GM12878 (cell line): ENCODE data around the gene FAM210A. TPM values are rescaled to one million over a fixed set of nuclear protein-coding genes. Genes with fewer than 3 reads are reported as not detected.

Experiments used
- ATAC-seq: fragments of 200-7000 bp; cut with Tn5 transposase; 3 replicates; pipeline ENCODE4 v1.9.1; 2020; ENCODE audit warnings: mild to moderate bottlenecking, moderate library complexity
- BruUV-seq: library from RNA; stranded (reverse); fragments of 400-500 nt; replicated peaks from 2 replicates; lab custom pipeline; 2021; lab: Mats Ljungman, UMichigan
- CTCF ChIA-PET: fragments of 300-600 bp; sonication (Branson Sonifier 250); formaldehyde crosslinking; extraction: SDS; loops from one replicate; lab custom pipeline; 2021; ENCODE audit warnings: inconsistent platforms; lab: Yijun Ruan, JAX
- POLR2A ChIA-PET: fragments of 350-600 bp; formaldehyde crosslinking; extraction: SDS; loops from one replicate; lab custom pipeline; 2021; ENCODE audit warnings: inconsistent platforms; lab: Charles Lee
- RAD21 ChIA-PET: fragments of 300-600 bp; sonication (Branson Sonifier 250); formaldehyde crosslinking; loops from one replicate; lab custom pipeline; 2023; ENCODE audit warnings: antibody characterized with exemption; ENCODE audit not compliant: unreplicated experiment; lab: Charles Lee
- SMC1A ChIA-PET: fragments of 300-600 bp; sonication (Branson Sonifier 250); formaldehyde crosslinking; loops from one replicate; lab custom pipeline; 2023; ENCODE audit not compliant: unreplicated experiment, uncharacterized antibody; lab: Charles Lee
- DNase-seq: peaks from one replicate; pipeline ENCODE4 v3.0.0-alpha.2; 2011; ENCODE audit warnings: low read depth, low spot score
- FAIRE-seq: peaks from 3 replicates; lab custom pipeline; 2011; peaks lifted over from hg19 to GRCh38; lab: Jason Lieb, UNC
- H2AFZ ChIP-seq: 2 replicates; pipeline ENCODE4 v1.6.0; 2011; ENCODE audit warnings: low read depth, low read length, control low read depth; ENCODE audit not compliant: control insufficient read depth
- H3K27ac ChIP-seq: 2 replicates; pipeline ENCODE4 v1.5.1; 2011; ENCODE audit warnings: control low read depth; ENCODE audit not compliant: control insufficient read depth, insufficient read depth
- H3K27me3 ChIP-seq, 2 experiments: replicated peaks in 1 of 2; 2 replicates each; pipeline versions ENCODE4 v1.6.0 to v1.6.1; 2011; ENCODE audit warnings: low read length in 1 of 2; ENCODE audit not compliant: control insufficient read depth in 2 of 2, insufficient read depth in 2 of 2
- H3K36me3 ChIP-seq, 2 experiments: 2 replicates each; pipeline ENCODE4 v1.5.1; 2011; ENCODE audit warnings: low read length in 1 of 2; ENCODE audit not compliant: control insufficient read depth in 2 of 2, insufficient read depth in 2 of 2
- H3K4me1 ChIP-seq: 2 replicates; pipeline ENCODE4 v1.6.1; 2011; ENCODE audit warnings: mild to moderate bottlenecking, low read length, moderate library complexity, mixed read lengths; ENCODE audit not compliant: control insufficient read depth, insufficient read depth
- H3K4me2 ChIP-seq: 2 replicates; pipeline ENCODE4 v1.6.0; 2011; ENCODE audit warnings: control low read depth; ENCODE audit not compliant: control insufficient read depth, insufficient read depth
- H3K4me3 ChIP-seq: fragments of 200-600 bp; sonication (generic); 2 replicates; pipeline ENCODE4 v1.5.1; 2016
- H3K79me2 ChIP-seq: 2 replicates; pipeline ENCODE4 v1.6.0; 2011; ENCODE audit warnings: low read length; ENCODE audit not compliant: control insufficient read depth, insufficient read depth
- H3K9ac ChIP-seq: 2 replicates; pipeline ENCODE4 v1.8.0; 2011; ENCODE audit warnings: low read length, control low read depth, mixed read lengths; ENCODE audit not compliant: control insufficient read depth, insufficient read depth
- H3K9me3 ChIP-seq: replicated peaks from 3 replicates; pipeline ENCODE4 v1.5.1; 2011; ENCODE audit warnings: mild to moderate bottlenecking, low read length; ENCODE audit not compliant: control insufficient read depth, insufficient read depth
- H4K20me1 ChIP-seq: 2 replicates; pipeline ENCODE4 v1.6.0; 2011; ENCODE audit not compliant: control insufficient read depth, insufficient read depth
- WRNIP1 ChIP-seq: IDR thresholded peaks from 2 replicates; pipeline ENCODE4 v1.6.1; 2011; ENCODE audit warnings: low read depth, low read length, improper control_type of control experiment, borderline replicate concordance
- WGBS: methylation state at CpG from one replicate; pipeline ENCODE4 v1.1.6; 2016; ENCODE audit warnings: low lambda C conversion rate; ENCODE audit not compliant: insufficient replicate concordance, insufficient coverage; ENCODE audit errors: missing lambda C conversion rate; 5-methylcytosine and 5-hydroxymethylcytosine counted together
- in situ Hi-C: fragments of 300-500 bp; cut with MboI; formaldehyde crosslinking; loops from 9 replicates; pipeline ENCODE4 v1.14.3; 2018; ENCODE audit warnings: mixed read lengths
- intact Hi-C: fragments of 100-400 bp; cut with micrococcal nuclease; formaldehyde crosslinking; loops from one replicate; pipeline ENCODE4 v1.14.2; 2022; ENCODE audit not compliant: unreplicated experiment
- polyA plus RNA-seq, 11 experiments: library from polyadenylated mRNA; depleted of rRNA in 4 of 11; unstranded in 6 of 11; stranded (reverse) in 5 of 11; fragments of >200 nt; fragmentation: Nextera tagmentation in 4 of 11; fragmentation: Illumina TruSeq in 1 of 11; extraction: Ambion mirVana in 4 of 11; extraction: Trizol in 1 of 11; gene quantifications; 1 replicate in 1 of 11; 2 replicates in 10 of 11; pipeline versions ENCODE4 v1.2.1 to v1.2.3, GENCODE V29; 2011 to 2016; ENCODE audit warnings: inconsistent platforms in 2 of 11, missing spikeins in 2 of 11, low read depth in 1 of 11
- total RNA-seq, 4 experiments: library from RNA; depleted of rRNA in 3 of 4; stranded (reverse); fragments of >200 nt in 3 of 4; fragmentation: Illumina TruSeq in 1 of 4; extraction: Trizol in 1 of 4; gene quantifications; 2 replicates each; pipeline versions ENCODE4 v1.2.1 to v1.2.3, GENCODE V29; 2013 to 2021
- TF ChIP-seq, protein P1 (sequence below): fragments of 450-650 bp; conservative IDR thresholded peaks from 2 replicates; pipeline ENCODE4 v1.6.1; 2017; ENCODE audit warnings: mild to moderate bottlenecking, moderate library complexity

Gene FAM210A
- total and polyA plus RNA-seq, 10 of the 15 experiments (the other 5 are each of a cell fraction or from before 2014, with no cell fraction given), result 10.3 to 56.3 (median 17.7) TPM

- peak overlapping the region; percentile 96 for H3K4me2 ChIP-seq
- no peaks in the 10 kb centered on the region for H3K27me3 ChIP-seq
- H3K4me3 ChIP-seq, result peak overlapping the region; percentile 73
- no TSS peak for BruUV-seq
- 25% methylated on average over 5 of the region's 5 CpGs for WGBS
- ChIA-PET SMC1A (interaction anchor here (5.5 to 13.4 kb wide), 4 partner anchors 13 to 56 kb away, joined by 40 to 372 read pairs (median 166); no protein-coding TSS in a partner anchor), POLR2A (interaction anchor here (4.9 to 10.9 kb wide), 3 partner anchors 30 to 56 kb away, joined by 67 to 175 read pairs (median 170); no protein-coding TSS in a partner anchor)
- no peaks in the 10 kb centered on the region; a peak in 2 of 4 replicates for H3K36me3 ChIP-seq
- H4K20me1 ChIP-seq, result no peaks in the 10 kb centered on the region
- no peak for ATAC-seq
- peak overlapping the region; percentile 74 for H3K9ac ChIP-seq
- 0 out of 2 replicates have a peak overlapping the region, but pooled peaks have one; percentile 15 for H2AFZ ChIP-seq
- H3K27ac ChIP-seq, result peak overlapping the region; percentile 84
- TF ChIP-seq, protein P1, sequence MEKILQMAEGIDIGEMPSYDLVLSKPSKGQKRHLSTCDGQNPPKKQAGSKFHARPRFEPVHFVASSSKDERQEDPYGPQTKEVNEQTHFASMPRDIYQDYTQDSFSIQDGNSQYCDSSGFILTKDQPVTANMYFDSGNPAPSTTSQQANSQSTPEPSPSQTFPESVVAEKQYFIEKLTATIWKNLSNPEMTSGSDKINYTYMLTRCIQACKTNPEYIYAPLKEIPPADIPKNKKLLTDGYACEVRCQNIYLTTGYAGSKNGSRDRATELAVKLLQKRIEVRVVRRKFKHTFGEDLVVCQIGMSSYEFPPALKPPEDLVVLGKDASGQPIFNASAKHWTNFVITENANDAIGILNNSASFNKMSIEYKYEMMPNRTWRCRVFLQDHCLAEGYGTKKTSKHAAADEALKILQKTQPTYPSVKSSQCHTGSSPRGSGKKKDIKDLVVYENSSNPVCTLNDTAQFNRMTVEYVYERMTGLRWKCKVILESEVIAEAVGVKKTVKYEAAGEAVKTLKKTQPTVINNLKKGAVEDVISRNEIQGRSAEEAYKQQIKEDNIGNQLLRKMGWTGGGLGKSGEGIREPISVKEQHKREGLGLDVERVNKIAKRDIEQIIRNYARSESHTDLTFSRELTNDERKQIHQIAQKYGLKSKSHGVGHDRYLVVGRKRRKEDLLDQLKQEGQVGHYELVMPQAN, result peak; percentile 52; the same call in 1 of the 2 replicates
- no peak for TF ChIP-seq WRNIP1
- TF ChIP-seq, all 136 proteins: peak for 1
- ChIA-PET CTCF (interaction anchor here (13.5 kb wide), 1 partner anchor 56 kb away, joined by 235 read pairs; no protein-coding TSS in a partner anchor), RAD21 (interaction anchor here (5.6 kb wide), 1 partner anchor 13 kb away, joined by 39 read pairs; no protein-coding TSS in a partner anchor)
- FAIRE-seq, result no peak
- no peak for DNase-seq
- Histone ChIP-seq H3K9me3 (no peaks in the 10 kb centered on the region), H3K79me2 (peaks cover 40% of the 10 kb centered on the region), H3K4me1 (peaks cover 48% of the 10 kb centered on the region)
- in situ Hi-C loops (no loop called here), intact Hi-C loops (no loop called here)
These were observed 110.3 kb downstream of the FAM210A start for GRCh38 chr18:13616041-13616440.
